Progenitor cell of endocrine pancreas (in vitro differentiated cells): ENCODE measurements around the gene PRR20D. TPM values are rescaled to one million over a fixed set of nuclear protein-coding genes. Genes with fewer than 3 reads are reported as not detected.
"Not testable (repeated sequence)": the region's sequence is repeated elsewhere in the genome, so short reads cannot be mapped to it uniquely, and the experiment has no call there.

Experiments used
- DNase-seq: peaks from one replicate; pipeline ENCODE4 v3.0.0; 2021; ENCODE audit warnings: low spot score; ENCODE audit not compliant: unreplicated experiment
- H3K27ac Mint-ChIP-seq: 2 replicates; pipeline ENCODE4 v1.8.0; 2021; ENCODE audit warnings: mild to moderate bottlenecking, moderate library complexity, mixed read lengths
- H3K27me3 Mint-ChIP-seq: 2 replicates; pipeline ENCODE4 v1.8.0; 2021; ENCODE audit warnings: mixed read lengths
- H3K36me3 Mint-ChIP-seq: 2 replicates; pipeline ENCODE4 v1.8.0; 2022; ENCODE audit warnings: mixed read lengths; ENCODE audit not compliant: insufficient read depth
- H3K4me1 Mint-ChIP-seq: 2 replicates; pipeline ENCODE4 v1.8.0; 2021; ENCODE audit warnings: low read depth, mixed read lengths
- H3K4me3 Mint-ChIP-seq: 2 replicates; pipeline ENCODE4 v1.8.0; 2021; ENCODE audit warnings: low read depth, mild to moderate bottlenecking, moderate library complexity, mixed read lengths
- H3K9me3 Mint-ChIP-seq: 2 replicates; pipeline ENCODE4 v1.8.0; 2021; ENCODE audit warnings: low read depth, mixed read lengths
- CTCF ChIP-seq: fragments of 200-600 bp; sonication (generic); IDR thresholded peaks from one replicate; pipeline ENCODE4 v1.5.0; 2021; ENCODE audit warnings: antibody characterized with exemption, mild to moderate bottlenecking; ENCODE audit not compliant: unreplicated experiment
- long read RNA-seq: library from polyadenylated mRNA; unstranded; transcript quantifications from one replicate; pipeline ENCODE4 v2.0.0, GENCODE V29; 2020
- total RNA-seq: library from RNA; stranded (reverse); gene quantifications from 2 replicates; pipeline ENCODE4 v1.2.1, GENCODE V29; 2021

PRR20D gene
- not detected in 2 replicates for total RNA-seq
- long read RNA-seq, result 0 reads

GRCh38 chr13:57160332-57160731 is at the start of gene PRR20D:
Gene PRR20D (plus strand): TSS chr13:57160632. CDS start chr13:57161019, 387 bp downstream.
- H3K36me3 Mint-ChIP-seq, DNase-seq, H3K27ac Mint-ChIP-seq, H3K4me3 Mint-ChIP-seq, H3K4me1 Mint-ChIP-seq, H3K9me3 Mint-ChIP-seq, H3K27me3 Mint-ChIP-seq: not testable (repeated sequence)

DNA sequence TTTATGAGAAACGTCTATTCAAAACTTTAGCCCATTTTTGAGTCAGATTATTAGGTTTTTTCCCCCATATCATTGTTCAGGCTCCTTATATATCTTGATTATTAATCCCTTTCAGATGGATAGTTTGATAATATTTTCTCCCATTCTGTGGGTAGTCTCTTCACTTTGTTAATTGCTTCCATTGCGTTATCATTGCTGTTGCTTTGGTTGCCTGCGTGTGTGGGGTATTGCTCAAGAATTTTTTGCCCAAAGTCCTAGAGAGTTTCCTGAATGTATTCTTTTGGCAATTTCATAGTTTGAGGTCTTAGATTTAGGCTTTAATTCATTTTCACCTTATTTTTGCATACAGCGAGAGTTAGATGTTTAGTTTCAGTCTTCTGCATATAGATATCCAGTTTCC is 45.5 kb upstream of the PRR20D start:
- TF ChIP-seq CTCF, result no peak
- Mint-ChIP-seq H3K4me1 (no peaks in the 10 kb centered on the region), H3K27me3 (no peaks in the 10 kb centered on the region), H3K4me3 (no peak overlapping the region), H3K9me3 (peaks cover 8% of the 10 kb centered on the region), H3K27ac (no peak overlapping the region), H3K36me3 (no peaks in the 10 kb centered on the region)
- no peak for DNase-seq

- TF ChIP-seq CTCF, result no peak
- Mint-ChIP-seq H3K9me3 (no peaks in the 10 kb centered on the region), H3K36me3 (no peaks in the 10 kb centered on the region), H3K4me3 (no peak overlapping the region), H3K27ac (no peak overlapping the region), H3K27me3 (no peaks in the 10 kb centered on the region), H3K4me1 (no peaks in the 10 kb centered on the region)
- no peak for DNase-seq
These were observed 36.8 kb upstream of the PRR20D start for GRCh38 chr13:57123681-57124080.

GRCh38 chr13:57128909-57129308 is 31.5 kb upstream of the PRR20D start:
- Mint-ChIP-seq H3K27me3 (no peaks in the 10 kb centered on the region), H3K27ac (no peak overlapping the region), H3K9me3 (no peaks in the 10 kb centered on the region), H3K4me1 (no peaks in the 10 kb centered on the region), H3K4me3 (no peak overlapping the region), H3K36me3 (no peaks in the 10 kb centered on the region)
- TF ChIP-seq CTCF, result no peak
- DNase-seq, result no peak

- peaks cover 3% of the 10 kb centered on the region for H3K9me3 Mint-ChIP-seq
- H3K36me3 Mint-ChIP-seq, result no peaks in the 10 kb centered on the region
- H3K4me1 Mint-ChIP-seq, result peaks cover 3% of the 10 kb centered on the region
- H3K27me3 Mint-ChIP-seq, result no peaks in the 10 kb centered on the region
- DNase-seq, result no peak
- H3K4me3 Mint-ChIP-seq, result no peak overlapping the region
- no peak overlapping the region for H3K27ac Mint-ChIP-seq
- TF ChIP-seq CTCF, result no peak
These were observed 24.3 kb upstream of the PRR20D start for GRCh38 chr13:57136093-57136492.

DNA sequence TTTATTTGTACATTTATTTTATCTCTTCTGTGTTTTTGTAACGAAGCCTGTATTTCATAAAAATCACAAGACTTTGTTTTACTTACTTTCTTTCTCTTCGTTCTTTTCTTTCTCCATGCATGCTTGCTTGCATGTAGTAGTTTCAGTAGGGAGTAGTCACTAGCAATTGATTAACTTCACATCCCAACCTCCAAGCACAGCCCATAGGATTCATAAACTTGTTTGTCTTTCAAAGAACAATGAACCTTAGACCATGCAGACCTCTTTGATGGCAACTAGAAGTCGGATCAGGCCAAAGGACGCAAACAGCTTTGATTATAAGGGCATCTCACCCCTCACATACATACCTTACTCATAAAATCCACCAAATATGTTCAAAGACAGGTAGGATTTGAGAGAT is 22.8 kb upstream of the PRR20D start:
- Mint-ChIP-seq H3K4me1 (peaks cover 3% of the 10 kb centered on the region), H3K36me3 (no peaks in the 10 kb centered on the region), H3K4me3 (no peak overlapping the region), H3K9me3 (peaks cover 3% of the 10 kb centered on the region), H3K27ac (no peak overlapping the region), H3K27me3 (no peaks in the 10 kb centered on the region)
- no peak for DNase-seq
- TF ChIP-seq CTCF, result no peak
